Amygdala (tissue), 56 donors: Measurements from ENCODE around the gene ZPLD1.

ENCODE experiments used
- DNase-seq, 56 donors: peaks; one replicate each; lab custom pipeline; 2025; lab: John Stamatoyannopoulos, UW

ZPLD1 gene

DNA sequence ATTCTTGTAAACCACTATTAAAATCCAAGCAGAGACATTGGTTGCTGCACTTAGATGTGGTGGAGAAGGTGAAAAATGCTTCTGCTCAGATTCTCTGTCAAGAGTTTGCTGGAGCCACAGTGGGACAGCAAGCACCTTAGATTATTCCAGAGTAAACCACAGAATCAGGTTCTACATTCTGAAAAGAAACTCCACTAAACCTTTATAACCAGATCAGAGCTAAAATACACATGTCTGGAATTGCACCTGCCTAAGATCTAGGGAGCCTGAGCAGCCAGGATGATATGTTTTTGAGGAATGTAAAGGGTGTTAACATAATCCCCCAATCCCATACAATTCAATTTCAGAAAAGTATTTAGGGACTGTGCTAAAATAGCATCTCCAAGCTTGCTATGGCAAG, at the start of gene ZPLD1:
ZPLD1 (plus strand) TSS at position 301 of the 400 bp plus-strand sequence. CDS start 3,473 bp downstream, outside the sequence.
- DNase-seq, result no peak

DNA sequence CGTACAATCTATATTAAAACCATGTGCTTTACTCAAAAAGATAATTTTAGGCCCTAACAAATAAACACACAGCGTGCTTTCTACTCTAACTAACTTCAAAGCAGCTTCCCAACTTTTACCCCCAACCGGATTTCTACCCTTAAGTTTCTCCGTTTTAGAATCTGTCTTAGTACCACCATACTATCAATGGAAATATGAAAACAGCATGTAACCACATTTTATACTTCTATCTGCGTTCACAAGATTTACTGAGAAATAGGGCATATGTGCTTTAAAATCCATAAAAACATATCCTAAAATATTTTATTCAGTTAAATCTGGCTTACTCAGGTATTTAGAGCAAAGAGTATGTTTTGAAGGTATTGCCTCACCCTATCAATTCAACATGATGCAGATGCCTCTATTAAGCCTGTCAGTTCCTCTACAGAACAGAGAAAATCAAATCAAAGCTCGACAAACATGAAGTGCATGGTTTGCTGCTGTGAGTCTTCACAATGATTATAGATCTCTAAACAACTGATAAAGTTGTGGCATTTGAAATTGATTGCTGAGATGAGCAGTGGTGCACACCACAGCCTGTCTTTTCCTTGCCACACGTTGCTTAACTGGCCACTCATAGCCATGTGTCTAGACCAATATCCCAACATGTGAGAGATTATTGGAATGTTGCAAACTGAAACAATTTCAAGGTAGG, 44.5 kb upstream of the ZPLD1 start:
- DNase-seq, result no peak

DNA sequence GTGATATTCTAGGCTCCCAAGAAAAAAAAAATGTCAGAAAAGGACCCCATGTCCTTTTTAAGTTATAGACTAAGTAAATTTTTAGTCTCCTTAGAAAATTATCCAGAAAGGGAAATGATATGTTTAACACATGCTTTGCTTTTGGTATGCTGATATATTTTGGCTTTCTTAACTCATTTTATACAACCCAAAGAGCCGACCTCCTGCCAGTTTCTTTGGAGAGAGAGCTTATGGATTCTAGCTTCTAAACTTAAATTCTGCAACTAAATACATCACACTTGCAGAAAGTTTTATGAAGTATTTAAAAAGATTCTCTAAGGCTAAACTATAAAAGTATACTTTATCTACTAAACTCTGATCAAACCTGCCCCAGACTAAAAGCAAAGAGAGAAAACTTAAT, 43.9 kb upstream of the ZPLD1 start:
- no peak for DNase-seq

DNA sequence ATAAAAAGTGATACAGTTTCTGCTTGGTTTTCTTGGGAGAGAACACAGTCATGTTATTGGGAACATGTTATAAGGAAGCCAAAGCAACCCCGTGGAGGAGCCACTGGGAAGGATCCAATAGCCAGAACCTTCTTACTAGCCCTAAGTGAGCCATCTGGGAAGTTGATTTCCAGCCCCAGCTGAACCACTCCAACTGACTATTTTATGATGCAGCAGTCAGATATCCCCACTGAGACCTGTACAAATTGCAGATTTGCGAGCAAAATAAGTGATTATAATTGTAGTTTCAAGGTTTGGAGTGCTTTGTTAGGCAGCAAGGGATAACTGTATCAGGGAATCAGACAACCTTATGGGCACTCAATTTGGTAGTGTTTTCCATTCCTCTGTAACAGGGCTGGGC, 43.3 kb upstream of the ZPLD1 start:
- no peak for DNase-seq

DNA sequence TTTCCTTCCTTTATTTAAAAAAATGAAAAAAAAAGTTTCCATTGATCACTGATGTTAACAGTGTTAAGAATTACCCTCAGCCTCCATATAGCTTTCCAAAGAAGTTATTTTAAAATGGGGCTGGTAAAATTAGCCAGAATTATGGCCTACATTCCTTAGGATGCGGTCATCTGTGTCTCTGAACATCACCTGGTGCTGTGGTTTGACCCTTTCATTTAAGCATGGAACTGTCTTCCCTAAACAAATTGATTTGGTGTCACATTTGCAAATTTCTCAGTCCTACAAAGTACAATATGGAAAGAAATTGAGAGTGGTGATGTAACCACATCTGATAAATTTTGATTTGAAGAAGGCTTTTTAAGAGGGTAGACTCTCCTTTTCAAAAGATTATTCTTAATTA, 40.3 kb upstream of the ZPLD1 start:
- no peak for DNase-seq

DNA sequence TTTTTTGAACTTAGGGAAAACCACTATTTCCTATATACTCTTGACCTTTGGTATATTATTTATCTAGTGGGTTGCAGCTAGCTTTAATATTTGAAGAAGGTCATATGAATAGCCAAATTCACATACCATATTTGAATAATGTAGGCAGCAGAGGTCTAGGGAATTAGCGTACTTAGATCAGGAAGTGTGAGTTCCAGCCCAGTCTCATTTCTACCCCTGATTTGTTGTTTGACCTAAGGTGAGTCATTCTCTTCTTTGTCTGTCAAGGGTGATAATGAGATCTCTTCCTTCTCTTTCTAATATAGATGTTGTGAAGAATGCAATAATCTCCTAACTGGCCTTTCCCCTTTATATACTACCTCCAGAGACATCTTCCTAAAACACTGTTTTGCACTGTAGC, 36.6 kb upstream of the ZPLD1 start:
- no peak for DNase-seq

DNA sequence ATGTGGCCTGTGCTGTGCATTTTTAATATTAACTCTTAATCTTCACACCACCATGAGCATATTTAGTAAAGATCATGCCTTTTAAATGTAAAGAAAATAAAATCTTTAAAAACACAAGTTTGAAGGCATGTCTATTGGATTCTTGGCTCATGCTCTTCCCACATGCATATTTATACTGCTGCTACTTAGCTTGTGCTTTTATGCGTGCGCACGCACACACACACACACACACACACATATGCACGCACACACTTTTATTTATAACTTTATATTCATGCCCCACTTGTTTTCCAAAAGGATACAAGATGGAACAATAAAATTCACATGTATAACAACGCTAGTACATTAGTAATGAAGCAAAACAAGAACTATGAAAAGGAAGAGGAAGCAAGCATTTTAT, 36.1 kb upstream of the ZPLD1 start:
- DNase-seq, result no peak

DNA sequence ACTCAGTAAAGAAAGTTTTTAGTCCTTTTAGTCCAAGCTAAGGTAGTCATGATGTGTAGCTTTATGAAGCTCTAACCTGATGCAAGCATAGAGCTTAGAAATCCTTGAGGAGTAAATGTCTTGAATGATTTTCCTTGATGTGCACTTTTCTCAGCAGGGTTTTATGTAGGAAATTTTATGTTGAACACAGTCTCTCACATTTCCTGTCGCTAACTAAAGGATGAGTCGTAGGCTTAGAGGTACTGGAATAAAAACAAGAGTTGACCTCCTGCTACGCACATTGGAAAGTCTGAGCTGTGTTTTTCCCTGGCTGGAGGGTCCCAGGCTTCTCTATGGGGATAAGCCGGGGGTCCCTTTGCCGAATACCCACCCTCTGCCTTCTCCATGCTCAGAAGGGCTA, 34.7 kb upstream of the ZPLD1 start:
- DNase-seq, result no peak

DNA sequence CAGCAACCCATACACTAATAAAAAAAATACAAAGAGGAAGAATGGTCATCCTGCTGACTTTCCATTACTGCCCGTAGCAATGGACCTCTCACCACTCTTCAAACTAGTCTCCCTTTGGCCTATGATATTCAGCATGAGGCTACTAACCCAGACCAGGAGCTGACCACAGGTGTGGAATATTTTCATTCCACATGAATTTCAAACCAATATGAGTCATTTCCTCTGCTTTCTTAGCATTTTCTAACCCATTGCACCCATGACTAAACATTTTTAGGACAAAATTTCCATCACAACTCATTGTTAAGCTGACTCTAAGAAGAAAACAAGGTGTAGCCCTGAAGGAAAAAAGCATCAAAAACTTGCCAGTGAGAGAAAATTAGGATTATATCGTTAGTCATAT, 34.0 kb upstream of the ZPLD1 start:
- no peak for DNase-seq

DNA sequence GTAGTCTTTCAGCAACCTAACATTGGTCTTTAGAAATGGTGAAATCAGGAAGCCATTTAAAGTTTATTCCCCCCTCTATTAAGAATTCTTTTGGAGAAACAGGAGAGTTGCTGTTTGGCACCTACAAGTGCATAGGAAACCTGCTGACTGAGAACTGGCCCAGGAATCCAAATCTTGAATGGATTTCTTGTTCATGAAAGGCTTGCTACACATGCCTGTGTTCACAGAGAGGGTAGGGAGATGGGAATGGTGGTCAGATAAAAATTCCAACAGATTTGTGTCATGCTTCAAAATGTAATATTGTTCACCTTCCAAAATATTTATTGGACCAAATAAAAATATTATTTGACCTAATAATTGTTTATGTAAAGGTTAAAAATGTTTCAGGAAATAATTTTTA, 24.2 kb upstream of the ZPLD1 start:
- DNase-seq, result no peak

DNA sequence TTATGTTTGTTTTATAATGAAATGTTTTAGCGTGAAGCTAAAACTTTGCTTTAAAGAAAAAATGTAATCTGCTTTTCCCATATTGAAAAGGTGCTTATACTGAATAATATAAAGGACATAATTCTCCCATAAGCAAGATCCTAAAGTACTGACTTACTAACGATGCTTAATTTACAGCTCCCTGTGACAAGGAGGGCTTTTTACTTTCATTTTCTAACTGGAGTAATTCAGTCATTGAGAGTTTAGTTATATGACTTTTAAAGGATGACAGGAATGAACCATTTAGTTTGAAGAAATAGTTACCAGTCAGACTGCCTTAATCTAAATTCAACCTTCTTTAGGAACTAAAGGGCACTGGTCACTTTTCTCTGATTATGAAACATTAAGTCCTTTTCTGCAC, 19.3 kb upstream of the ZPLD1 start:
- DNase-seq, result no peak

DNA sequence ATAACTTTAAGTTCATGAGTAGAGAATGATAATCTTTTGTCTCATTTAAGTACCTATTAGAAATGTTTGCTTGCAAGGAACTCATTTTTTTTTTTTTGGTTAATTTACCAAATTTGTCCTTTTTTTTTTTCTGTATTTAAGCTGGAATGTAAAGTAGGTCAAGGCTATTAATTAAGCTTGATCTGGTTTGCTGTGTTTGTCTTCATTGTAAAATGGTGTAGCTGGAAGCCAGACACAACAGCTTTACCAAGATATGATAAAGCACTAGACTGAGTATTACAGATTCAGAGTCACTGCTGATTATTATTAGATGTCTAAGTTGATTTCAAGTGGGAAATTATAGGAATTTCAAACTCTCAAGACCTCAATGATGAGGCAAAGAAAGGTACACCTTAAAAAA, 15.0 kb upstream of the ZPLD1 start:
- no peak for DNase-seq

DNA sequence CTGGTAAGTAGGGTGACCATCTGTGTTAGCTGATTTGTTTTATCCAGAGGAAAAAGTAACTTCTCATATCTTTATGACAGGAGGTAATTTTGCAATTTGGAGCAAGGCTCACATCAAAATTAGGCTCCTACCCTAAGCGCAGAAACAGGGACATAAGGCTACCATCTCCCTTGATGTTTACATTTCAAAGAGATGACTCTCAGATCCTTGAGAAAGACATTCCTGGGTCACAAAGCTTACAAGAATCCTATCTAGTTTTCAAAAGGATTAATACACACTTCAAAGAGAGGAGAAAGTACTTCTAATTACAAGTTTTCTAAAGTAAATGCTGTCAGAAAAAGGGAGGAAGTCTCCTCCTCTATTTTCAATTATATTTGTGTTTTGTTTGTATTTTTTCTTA, 7.0 kb downstream of the ZPLD1 start:
- no peak for DNase-seq

DNA sequence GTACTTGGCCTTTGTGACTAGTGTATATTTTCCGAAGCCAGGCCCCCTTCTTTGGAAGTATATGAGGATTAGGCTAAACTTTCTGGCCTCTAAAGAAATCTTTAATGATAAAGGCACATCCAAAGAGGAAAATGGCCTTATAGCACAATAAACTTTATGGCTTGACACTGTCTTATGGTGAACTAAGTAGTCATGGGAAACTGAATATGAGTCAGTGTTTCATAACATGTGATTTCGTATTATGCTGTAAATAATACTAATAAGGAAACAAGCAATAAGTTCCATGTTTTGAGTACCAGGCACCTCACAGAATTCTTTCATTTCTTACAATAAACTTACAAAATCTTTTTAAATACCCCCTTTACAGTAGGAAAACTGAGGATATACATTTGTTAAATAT, 8.2 kb downstream of the ZPLD1 start:
- DNase-seq, result no peak

DNA sequence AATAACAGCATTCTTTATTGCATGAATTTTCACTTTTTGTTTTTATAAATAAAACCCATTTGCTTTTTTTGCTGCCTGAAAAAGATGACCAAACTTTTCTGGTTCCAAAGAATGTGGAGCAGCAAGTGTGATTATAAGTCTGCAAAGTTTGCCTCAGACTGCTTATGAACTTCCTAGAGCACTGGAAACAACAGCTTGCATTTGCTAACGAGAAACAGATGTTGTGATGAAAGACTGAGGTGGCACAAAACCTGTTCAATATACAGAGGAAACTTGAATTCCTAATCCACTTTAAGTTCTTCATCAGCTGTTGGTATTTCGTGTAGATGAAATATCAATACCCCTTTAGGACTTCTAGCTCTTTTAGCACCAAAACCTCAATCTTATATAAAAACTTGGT, 9.3 kb downstream of the ZPLD1 start:
- DNase-seq, result no peak

DNA sequence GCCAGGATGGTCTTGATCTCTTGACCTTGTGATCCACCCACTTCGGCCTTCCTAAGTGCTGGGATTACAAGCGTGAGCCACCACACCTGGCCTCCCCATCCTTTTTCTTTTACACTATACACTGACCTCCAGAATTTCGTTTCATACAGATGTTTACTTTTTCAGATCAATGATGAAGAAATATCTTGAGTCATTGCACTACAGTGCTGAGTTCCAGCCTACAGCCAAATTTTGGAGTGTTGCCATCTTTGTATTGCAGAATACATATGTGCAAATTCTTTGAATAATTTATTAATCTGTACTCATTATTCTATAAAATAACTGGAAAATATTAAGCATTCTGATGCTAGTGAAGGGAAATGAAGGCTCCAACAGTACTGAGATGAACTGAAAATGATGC, 12.5 kb downstream of the ZPLD1 start:
- DNase-seq, result no peak

DNA sequence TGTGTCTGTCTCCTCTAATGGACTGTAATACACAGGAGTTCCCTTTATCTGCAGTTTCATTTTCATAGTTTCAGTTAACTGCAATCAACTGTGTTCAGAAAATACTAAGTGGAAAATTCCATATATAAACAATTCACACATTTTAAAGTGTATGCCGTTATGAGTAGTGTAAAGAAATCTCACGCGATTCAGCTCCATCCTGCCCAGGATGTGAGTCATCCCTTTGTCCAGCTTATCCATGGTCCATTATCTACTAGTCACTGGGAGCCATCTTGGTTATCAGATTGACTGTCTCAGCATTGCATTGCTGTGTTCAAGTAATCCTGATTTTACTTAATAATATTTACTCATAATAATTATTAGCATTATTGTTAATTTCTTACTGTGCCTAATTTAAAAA, 14.5 kb downstream of the ZPLD1 start:
- no peak for DNase-seq

DNA sequence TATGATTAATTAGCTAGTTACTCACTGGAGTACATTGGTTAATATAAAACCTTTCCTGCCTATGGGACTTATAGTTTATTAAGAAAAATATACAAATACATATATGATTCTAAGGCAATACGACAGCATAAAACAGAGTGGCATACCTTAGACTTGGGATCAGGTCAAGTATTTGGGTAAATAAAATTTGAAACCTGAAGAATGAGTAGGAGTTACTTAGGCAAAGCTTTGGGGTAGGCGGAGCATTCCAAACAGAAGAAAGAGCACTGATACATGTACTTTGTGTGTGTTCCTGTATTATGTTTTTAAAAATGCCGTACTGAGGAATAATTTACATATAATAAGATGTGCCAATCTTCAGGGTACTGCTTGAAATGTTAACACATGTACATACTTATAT, 15.1 kb downstream of the ZPLD1 start:
- DNase-seq, result no peak

DNA sequence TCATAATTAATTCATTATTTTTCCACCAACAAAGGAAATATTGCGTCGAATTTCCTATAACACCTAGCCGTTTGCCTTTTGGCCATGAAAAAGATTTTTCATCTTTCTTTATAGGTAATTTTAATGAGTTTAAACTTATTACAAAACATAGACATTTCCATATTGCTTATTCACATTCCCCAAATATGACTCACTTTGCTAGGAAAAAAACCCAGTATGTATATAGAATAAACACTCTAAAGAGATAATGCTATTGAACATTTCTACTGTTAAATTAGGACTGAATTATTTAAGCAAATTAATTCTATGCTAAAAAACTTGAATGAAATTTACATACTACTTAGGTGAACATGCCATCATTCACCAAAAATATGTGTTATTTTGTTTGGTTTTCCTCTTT, 16.2 kb downstream of the ZPLD1 start:
- no peak for DNase-seq

DNA sequence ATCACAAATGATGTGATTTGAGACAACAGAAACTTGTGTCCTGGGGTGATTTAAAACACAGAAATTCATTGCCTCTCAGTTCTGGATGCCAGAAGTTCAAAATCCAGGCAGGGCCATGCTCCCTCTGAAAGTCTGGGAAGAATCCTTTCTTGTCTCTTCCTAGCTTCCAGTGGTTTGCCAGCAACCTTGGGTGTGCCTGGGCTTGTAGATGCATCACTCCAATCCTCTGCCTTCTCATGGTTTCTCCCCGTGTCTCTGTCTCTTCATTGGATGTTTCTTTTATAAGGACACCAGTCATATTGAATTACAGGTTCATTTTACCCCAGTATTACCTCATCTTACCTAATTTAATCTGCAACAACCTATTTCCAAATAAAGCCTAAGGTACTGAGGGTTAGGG, 16.7 kb downstream of the ZPLD1 start:
- no peak for DNase-seq

DNA sequence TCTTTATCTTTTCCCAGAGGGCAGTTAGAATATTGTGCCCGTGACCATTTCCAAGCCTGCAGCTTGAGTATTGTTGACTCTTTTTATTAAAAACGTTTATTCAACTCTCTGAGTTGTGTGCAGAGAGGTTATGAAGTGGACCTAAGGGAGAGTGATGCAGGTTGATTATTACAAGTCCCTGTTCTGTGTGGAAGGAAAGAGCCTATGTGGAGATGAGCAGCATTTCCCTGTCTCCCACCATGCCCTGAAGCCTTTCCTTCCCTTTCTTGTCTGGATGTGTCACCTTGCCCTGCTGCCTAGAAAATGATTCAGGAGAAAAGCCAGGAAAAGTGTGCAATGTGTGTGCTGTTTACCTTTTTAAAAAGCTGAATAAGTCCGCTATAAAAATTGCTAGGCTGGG, 19.4 kb downstream of the ZPLD1 start:
- DNase-seq, result no peak

DNA sequence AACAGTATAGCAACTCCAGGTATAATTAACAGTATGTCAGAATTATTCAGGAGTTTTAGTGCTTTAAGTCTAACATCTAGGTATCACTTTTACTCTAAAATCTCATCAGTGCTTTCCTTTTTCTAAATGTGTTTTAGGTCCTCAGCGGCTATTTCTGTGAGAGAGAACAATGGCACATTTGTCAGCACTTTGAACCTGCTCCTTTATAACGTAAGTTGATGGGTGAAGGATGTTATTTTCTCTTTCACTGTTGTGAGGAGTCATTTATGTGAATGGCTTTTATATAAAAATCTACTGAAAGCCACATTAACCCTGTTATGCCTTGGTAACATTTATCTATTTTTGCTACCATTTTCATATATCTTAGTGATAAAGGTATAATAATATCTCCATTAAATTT, 22.8 kb downstream of the ZPLD1 start:
- no peak for DNase-seq

DNA sequence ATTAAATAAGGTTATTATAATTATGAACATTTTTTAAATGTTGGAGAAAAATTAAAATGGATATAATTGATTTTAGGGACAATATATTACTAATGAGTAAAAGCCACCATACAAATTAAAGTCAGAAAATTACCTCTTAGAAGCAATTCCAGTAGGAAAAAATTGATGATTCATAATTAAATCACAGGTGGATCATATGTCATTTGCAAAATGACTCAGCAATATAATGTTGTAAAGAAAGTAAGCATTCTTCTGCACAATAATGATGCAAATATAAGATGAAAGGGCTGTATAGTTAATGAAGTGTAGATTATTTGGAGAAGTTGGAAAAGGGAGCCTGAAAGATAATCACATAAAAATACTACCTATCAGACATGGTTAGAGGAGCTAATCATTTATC, 25.8 kb downstream of the ZPLD1 start:
- DNase-seq, result no peak
